Measurements from ENCODE around the gene GATA2. TPM values are rescaled to one million over a fixed set of nuclear protein-coding genes. Genes with fewer than 3 reads are reported as not detected.

Gene GATA2
- total RNA-seq, 1 experiment from 2014 or later: 7.1 TPM

DNA sequence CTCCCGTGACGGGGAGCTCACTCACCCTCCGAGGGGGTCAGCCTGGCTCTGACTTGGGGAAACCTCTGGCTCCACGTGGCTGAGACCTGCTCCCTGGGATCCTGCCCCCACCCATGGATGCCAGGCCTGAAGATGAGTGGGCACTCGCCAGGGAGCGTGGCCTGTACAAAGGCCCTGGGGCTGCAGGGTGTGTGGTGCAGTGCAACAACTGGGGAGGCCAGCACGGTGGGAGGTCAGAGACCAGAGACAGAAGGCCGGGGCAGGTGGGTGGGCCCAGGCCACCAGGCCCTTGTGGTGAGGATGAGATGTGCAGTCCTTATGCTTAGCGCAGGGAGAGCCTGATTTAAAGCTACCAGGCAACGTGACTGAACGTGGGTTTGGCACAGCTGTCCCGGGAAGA lies 31.3 kb downstream of the GATA2 start:
- DNase-seq (ENCODE audit: extremely low read depth, low read depth): no peak

DNA sequence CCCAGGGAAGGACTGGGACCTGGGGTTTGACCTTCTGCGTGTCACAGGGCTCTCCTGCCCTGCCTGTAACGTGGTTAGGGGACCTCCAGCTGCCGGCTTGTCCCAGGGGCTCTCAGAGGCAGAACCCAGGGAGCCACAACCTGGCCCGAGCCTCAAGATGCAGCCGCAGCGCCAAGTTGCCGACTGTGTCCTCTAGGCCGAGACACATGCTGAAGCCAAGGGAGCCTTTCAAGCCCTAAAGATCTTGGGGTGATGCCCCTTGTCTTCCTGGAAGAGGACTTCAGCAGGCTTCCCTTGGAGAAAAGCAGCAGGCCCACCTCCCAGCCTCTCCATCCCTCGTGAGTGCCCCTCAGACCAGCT lies 33.6 kb downstream of the GATA2 start:
- no peak for DNase-seq (ENCODE audit: extremely low read depth, low read depth)

DNA sequence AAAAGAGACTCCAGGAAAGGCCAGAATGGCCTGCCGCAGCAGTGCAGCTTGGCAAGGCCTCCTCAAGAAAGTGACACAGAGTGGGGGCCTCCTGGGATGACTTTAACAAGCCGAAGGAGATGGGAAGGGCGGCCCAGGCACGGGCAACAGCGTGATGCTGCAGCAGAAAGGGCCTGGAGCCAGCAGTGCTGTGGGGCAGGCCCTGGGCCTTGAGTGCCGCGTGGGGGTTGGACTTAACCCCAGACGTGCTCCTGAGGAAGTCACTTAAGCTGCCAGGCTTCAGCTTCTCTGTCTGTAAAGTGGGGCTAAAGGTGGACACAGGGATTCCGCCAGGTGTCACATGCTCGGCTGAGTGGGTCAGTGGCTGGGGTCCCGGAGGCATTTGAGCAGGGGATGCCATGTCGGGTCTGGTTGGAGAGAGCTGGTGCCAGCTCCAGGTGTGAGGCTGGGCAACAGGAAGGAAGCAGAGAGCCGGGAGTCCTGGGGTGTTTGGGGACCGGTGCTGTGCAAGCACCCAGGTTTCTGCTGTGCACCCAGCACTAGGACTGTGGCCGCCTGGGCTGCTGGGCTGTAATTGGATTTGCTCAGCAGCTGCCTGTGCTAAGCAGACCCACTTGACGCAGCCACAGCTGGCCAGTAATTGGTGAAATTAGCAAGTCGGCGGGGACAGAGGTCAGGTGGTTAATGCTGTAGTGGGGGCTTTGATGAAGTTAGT lies 34.1 kb downstream of the GATA2 start:
- no peak for DNase-seq (ENCODE audit: extremely low read depth, low read depth)

DNA sequence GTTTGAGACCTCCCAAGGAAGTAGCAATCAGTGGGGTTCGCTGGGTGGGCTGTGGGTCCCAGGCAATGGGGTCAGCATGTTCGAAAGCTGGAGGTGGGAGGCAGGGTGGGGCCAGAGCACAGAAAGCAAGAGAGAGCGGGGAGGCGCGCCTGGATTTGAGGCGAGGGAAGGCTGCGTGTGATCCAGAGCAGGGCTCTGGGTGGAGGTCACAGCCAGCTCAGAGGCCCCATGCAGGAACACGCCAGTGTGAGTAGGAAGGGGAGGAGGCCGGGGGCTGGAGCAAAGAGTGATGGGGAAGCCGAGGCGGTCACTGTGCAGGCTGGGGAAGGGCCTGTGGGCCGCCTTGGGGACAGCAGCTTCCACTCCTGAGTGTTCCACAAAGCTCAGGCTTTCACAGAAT lies 35.1 kb downstream of the GATA2 start:
- no peak for DNase-seq (ENCODE audit: extremely low read depth, low read depth)

DNA sequence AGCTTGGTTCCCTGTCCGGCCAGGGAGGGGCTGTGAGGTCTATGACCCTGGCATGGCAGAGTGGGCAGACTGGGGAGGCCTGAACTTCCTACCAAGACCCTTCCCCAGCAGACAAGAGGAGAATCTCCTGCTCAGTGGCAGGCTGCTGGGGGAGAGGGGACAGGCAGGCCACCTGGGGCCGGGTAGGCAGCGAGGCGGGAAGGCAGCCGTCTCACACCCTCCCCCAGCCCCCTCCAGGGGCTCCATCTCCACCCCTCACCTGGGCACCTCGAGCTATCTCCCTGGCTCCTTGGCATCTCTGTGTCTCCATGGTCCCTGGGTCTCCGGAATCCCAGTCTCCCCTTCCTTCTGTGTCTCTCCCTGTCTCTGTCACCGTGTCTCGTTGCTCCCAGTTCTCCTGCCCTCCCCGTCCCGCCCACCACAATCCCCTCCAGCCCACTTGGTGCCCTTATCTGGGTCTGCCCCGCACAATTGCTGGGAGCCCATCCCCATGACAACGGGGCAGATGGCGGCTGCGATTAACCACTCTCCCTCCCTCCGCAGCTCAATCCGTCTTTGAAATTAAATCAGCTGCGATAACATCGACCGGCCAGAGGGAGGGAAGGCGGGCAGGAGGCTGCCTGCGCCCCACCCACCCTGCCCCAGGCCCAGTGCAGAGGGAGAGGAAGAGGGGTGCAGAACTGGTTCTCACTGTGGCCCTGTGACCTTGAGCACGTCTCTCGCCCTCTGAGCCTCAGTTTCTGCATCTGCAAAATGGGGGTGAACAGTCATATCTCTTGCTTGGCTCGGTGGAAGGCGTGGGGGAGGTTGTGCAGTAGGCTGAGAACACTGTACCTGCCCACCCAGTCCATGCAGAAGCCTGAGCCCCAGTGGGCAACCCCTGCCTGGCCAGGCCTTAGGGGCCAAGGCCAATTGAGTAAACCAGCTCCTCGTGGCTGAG lies 36.0 kb downstream of the GATA2 start:
- DNase-seq (ENCODE audit: extremely low read depth, low read depth): no peak

DNA sequence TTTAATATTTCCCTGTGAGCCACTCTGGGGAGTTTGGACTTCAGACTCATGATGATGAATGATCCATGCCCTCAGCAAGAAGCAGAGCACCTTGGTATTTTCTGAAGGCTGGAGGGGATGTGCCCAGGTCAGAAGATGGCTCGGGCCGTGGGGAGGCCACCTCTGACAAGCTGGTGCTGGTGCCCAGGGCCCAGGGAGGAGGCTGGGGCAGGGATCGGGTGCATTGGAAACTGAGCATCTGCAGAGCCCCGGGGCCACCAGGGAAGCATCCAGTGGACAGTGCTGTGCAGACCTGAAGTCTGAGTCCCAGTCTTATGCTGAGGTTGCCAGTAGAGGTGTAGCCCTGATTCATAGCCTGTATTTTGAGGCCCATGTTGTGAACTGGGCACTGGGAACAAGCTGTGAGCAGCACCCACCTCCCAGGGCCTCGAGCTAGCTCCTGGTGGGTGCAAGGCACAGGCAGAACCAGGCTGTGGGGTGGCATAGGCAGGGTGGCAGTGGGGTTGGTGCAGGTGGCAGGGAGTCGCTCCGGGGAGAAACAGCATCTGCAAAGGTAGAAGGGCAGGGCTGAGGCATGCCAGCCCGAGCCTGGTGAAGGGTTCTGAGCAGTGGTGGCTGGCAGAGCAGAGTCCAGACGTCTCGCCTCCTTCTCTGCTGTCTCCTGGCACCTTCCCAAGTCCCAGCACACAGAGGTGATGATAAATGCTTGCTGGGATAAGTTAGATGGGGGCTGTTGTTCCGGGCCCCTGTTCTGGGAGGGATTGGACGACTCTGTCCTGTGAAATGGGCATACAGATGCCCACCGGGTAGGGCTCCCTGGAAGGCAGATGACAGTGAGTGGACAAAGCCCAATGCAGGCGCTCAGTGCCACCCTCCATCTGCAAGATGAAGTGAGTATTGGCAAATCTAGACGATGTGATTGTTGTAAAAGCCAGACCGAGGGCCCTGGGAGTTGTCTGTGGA lies 36.9 kb downstream of the GATA2 start:
- DNase-seq (ENCODE audit: extremely low read depth, low read depth): no peak

DNA sequence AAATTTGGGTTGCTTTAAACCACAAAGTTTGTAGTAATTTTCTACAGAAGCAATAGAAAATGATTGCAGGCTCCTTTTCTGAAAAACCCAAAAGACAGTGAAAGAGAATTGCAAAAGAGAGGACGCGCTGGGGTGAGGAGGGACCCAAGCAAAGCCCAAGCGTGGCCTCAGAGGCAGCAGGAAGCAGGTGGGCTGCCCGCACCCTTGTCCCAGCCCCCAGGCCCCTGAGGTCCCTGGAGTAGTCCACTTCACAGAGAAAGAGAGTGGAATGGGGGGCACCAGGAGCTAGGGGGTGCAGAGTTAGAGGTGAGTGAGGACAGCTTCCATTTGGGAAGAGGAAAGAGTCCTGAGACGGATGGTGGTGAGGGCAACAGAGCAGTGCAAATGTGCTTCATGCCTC lies 37.9 kb downstream of the GATA2 start:
- no peak for DNase-seq (ENCODE audit: extremely low read depth, low read depth)

DNA sequence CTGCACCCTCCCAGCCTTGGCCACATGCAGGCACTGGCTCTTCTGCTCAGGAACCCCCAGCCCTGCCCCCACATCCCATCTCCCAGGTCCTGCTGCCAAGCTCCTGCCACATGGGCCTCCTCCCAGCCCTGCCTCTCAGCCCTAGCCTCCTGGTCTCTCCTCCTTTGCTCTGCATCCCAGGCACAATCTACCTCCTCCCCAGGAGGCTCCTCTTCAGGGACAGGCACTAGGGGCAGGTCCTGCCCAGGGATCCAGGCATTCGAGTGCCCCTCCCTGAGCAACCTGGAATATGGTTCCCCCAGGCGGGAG lies 38.7 kb downstream of the GATA2 start:
- no peak for DNase-seq (ENCODE audit: extremely low read depth, low read depth)

DNA sequence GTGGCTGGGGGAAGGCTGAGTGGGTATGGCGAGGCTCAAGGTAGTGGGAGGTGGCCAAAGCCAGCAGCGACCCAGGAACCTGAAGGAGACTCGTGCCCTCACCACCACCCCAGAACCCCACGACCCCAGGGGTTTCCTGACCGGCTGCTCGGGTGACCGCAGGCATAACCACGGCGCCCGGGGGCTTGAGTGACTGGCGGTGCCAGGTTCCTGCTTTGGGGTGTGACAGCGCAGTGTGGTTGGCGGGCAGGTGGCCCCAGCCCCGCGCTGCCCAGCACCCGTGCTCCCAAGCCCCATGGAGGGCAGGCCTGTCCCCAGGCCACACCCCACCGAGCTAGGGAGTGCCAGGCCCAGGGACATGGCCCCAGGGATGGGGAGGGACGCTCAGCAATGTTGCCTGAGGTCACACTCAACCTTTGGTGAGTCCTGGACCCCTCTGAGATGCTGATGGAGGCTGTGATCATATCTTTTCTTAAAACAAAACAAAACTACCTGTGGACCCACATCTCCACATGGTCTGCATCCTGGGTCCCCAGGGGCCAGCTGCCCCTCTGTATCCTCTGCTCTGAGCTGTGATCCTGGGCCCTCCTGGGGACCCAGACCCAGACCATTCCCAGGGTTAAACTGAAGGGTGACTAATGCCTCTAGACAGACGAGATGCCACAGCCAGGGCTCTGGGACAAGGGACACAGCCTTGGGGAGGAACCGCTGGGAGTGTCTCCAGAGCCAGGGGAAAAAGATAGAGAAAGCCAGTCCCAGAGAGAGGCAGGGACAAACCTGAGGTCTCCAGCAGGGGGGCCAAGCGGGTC lies 39.3 kb downstream of the GATA2 start:
- no peak for DNase-seq (ENCODE audit: extremely low read depth, low read depth)

DNA sequence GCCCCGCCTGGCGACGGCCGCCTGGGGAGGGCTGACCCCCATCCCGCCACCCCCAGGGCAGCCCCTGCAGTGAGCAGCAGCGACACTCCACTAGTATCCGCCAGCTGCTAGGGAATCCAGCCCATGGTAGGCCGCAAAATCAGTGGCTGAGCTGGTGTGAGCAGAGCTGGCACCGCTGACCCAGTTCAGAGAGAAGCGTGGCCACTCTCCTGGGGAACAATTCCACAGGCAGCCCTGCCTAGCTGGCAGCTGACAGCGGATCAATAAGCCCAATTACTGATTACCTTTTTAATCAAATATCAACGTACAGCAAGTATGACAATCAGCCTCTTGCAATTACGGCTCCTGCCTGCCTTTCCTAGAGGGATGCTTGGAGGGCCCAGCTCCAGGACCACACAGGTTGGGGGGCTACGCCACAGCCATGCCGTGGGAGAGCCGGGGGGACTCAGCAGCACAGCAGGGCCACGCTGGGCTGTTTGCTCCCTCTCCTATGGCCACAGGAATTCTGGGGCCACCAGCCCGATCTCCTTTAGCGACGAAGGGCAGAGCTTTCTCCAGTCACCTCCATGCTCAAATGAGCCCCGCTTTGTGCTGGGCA lies 40.2 kb downstream of the GATA2 start:
- DNase-seq (ENCODE audit: extremely low read depth, low read depth): no peak

DNA sequence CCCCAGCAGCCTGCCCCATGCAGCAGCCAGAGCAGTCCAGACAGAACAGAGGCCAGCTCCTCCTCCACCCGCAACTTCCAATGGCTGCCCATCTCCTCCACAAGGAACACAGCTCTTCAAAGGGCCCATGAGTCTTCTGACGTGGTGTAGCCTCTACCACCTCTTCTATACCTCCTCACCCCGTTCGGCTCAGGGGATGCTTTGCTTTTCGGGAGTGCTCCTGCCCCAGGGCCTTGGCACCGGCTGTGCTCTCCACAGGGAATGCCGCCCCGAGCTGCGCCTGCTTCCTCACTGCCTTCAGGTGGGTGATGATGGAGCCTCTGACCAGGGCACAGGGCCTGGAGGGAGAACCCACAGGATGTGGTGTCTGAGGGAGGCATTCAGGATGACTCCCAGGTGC lies 40.9 kb downstream of the GATA2 start:
- no peak for DNase-seq (ENCODE audit: extremely low read depth, low read depth)

DNA sequence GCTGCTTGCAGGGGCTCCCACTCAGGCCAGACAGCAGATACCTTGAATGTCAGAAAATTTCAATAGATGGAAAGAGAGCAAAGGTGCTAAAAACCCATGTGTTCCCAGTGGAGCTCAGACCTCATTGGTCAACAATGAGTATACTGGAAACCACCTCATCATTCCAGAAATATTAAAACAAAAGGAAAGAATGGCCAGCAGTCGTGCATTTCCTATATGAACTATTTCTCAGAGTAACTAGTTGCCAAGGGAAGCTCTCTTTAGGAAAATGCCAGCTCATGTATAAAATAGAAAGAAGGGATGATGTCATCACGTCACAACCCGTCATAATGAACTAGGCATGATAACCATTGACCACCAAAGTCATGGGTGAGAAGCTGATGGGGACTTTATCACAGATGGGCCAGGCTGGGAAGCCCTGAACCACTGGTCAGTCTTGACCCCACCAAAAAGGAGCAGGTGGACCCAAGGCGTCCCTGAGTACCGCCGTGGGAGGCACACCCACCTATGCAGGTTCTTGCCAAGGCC lies 43.8 kb downstream of the GATA2 start:
- no peak for DNase-seq (ENCODE audit: extremely low read depth, low read depth)

DNA sequence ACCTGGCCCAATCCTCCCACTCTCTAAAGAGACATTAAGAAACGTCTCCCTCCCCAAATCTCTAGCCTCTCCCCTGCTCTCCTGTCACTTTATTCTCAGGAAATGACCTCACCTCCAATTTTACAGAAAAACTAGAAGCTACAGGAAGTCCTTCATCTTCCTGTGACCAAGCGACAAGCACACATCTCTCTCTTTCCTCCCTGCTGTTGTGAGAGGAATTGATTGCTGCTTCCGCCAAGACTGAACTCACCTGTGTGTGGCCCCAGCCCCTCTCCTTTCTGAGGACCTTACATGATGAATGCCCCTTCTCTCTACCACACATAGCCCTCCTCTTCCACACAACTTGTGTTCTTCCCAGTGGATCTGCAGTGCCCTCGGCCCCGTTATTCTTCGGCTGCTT lies 44.5 kb downstream of the GATA2 start:
- no peak for DNase-seq (ENCODE audit: extremely low read depth, low read depth)

DNA sequence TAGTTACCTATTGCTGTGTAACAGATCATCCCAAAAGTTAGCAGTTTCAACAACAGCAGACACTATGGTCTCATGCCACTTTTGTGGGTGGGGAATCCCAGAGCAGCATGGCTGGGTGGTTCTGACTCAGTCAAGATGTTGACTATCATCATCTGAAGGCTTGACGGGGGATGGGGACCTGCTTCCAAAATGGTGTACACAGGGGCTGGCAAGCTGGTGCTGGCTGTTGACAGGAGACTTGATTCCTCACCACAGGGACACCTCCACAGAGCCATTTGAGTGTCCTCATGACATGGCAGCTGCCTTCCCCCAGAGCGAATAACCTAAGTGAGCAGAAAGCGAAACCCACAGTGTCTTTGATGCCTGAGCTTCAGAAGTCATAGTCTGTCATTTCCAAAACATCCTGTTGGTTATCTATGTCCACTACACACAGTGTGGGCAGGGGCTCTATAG lies 45.4 kb downstream of the GATA2 start:
- DNase-seq (ENCODE audit: extremely low read depth, low read depth): no peak

DNA sequence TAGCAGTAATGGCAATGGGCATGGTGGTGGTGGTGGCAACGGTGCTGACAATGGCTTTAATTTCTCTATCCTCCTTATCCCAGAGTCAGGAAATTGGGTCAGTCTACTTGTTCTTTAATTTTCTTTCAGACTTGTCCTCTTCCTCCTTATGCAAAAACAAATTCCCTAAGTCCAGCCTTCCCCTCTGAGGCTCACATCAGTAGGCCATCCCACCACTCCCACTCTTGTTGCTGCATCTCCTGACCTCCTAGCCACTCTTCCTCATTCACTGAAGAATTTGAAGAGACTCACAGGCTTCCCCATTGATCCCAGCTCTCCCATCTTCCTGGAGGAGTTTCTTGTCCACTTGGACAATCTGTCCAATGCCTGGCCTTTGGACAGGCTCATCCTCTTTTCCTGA lies 46.2 kb downstream of the GATA2 start:
- DNase-seq (ENCODE audit: extremely low read depth, low read depth): no peak

DNA sequence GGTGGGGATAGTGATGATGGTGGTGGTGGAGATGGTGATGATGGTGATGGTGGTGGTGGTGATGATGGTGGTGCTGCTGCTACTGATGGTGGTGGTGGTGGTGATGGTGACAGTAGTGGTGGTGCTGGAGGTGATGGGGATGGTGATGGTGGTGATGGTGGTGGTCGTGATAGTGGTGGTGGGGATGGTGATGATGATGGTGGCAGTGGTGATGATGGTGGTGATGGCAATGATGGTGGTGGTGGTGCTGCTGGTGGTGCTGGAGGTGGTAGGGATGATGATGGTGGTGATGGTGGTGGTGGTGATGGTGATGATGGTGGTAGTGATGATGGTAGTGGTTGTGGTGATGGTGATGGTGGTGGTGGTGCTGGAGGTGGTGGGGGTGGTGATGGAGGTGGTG lies 47.6 kb downstream of the GATA2 start:
- DNase-seq (ENCODE audit: extremely low read depth, low read depth): no peak

DNA sequence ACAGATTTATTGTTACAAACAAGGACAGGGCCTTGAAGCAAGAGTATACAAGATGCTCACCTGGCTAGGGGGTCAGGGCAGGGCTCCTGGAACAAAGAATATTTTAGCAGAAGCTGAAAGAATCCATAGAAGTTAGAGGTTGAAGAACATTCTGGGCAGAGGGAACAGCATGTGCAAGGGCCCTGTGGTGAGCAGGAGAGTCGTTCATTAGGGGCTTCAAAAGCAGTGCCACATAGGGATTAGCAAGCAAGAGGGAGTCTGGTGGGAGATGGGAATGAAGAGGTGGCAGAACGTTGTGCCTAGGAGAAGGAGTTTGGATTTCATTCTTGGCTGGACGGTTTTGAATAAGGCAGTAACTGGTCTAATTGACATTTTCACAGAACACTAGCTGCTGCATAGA lies 49.2 kb downstream of the GATA2 start:
- no peak for DNase-seq (ENCODE audit: extremely low read depth, low read depth)

DNA sequence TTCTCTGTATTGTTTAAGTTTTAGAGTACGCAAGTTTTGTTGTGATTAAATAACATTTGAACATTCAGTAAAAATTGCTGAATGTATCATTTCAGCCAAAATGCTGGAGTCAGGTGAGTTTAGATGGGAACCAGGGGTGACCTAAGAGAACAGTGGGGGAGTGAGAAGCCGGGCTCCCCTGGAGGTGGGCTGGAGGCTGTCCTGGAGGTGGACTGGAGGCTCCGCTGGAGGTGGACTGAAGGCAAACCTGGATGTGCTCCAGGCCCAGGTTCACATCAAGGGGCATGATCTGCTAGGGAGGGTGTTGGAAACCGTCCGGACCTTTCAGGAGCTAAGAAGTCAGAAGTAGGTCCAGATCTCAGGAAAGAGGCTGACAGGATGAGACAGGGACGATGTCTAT lies 50.1 kb downstream of the GATA2 start:
- DNase-seq (ENCODE audit: extremely low read depth, low read depth): no peak

DNA sequence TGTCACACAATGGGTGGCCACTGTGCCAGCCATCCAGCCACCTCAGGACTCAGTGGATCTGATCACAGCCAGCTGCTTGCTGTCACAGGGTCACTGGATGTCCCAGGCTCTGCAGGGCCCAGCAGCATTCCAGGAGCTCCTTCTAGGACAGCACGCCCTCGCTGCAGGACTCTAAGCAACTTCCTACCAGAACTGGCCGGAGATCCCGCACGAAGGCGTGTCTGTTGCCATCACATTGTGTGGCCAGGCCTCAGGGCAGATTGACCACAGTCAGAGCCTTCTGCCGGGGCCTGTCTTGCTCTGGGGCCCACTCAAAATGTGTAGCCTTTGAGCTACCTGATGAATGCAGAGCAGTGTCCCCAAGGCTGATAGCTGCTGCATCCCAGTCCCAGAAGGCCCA lies 50.9 kb downstream of the GATA2 start:
- DNase-seq (ENCODE audit: extremely low read depth, low read depth): no peak

DNA sequence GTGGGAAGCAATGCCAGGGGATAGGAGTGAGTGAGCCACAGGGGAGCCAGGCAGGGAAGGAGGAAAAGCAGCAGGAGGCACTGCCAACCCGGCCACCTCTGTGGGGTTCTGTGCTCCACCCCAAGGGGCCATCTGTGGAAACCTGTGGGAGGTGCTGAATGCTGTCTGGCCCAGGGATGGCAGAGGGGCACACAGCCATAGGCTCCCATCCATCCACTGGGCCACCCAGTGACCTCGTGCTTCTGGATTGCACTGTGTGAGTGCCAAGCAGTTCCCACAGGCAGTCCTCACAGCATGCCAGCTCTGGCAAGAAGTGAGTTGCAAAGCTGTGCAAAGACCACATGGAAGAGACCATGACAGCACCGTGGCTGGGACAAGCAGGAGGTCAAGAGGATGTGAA lies 53.8 kb downstream of the GATA2 start:
- DNase-seq (ENCODE audit: extremely low read depth, low read depth): no peak

All from NCI-H460 (cell line).